Middle frontal gyrus (tissue), 1 donor: ENCODE data around the gene WDSUB1.
A peak's percentile ranks its signal among the peaks of the same experiment; 100 is the strongest.

ENCODE experiments used
- DNase-seq: peaks from one replicate; pipeline ENCODE4 v3.0.0-alpha.2; 2015; ENCODE audit warnings: low spot score; ENCODE audit errors: extremely low spot score

WDSUB1 gene

GRCh38 chr2:159285929-159286708 is at the start of gene WDSUB1:
Gene WDSUB1 (minus strand): TSS chr2:159286703. CDS start chr2:159283069, 3,634 bp downstream.
- DNase-seq, result peak; percentile 13

DNA sequence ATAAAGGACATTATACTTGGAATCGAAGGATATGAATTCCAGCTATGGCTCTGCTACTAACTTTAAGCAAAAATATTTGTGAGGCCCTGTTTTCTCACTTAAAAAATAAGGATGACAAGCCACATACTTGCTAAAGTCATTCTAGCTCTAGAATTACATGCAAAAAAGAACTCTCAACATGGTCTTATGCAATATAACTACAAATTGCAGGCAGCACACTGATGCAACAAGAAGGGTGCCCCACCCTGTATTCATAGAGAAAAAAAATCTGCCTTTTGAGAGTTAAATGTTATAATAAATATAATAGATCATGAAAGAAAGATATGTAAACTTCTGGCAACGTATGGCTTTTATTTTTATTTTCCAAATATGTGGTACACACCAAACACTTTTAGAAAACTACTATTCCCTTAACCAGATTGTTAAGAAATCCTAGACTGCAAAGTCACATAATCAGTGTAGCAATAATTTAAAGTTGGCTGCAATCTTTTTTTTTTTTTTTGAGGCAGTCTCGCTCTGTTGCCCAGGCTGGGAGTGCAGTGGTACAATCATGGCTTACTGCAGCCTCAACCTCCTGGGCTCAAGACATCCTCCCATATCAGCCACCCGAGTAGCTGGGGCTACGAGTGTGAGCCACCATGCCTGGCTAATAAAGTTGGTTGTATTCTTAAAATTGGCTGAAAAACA is 40.2 kb upstream of the WDSUB1 start:
- no peak for DNase-seq

- no peak for DNase-seq
These were observed 35.9 kb upstream of the WDSUB1 start for GRCh38 chr2:159322419-159322818.

- no peak for DNase-seq
These were observed 31.0 kb upstream of the WDSUB1 start for GRCh38 chr2:159317392-159318088.

DNA sequence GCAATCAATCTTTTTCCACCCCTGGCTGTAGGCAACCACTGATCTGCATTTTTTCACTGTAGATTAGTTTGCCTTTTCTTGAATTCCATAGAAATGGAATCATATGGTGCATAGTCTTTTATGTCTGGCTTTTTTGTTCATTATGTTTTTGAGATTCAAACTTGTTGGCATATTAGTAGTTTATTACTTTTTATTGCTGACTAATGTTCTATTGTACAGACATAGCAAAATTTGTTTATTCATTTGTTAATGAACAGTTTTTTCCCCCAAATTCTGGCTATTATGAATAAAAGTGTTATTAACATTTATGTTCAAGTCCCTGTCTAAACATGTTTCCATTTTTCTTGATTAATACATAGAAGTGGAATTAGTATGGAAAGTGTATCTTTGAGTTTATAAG is 21.4 kb upstream of the WDSUB1 start:
- DNase-seq, result no peak

DNA sequence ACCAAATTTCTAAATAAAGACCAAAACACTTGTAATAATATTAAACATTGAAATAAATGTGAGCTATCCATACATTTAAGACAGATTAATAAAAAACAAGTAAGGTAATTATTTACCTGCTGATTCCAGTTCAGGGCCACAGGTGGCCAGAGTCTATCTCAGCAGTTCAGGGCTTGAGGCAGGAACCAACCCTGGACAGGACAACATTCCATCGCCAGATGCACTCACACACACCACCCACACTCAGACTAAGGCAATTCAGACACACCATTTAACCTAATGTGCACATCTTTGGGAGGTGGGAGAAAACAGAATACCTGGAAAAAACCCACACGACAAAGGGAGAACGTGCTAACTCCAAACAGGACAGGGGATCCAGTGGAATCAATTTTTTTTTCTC is 14.1 kb upstream of the WDSUB1 start:
- no peak for DNase-seq

DNA sequence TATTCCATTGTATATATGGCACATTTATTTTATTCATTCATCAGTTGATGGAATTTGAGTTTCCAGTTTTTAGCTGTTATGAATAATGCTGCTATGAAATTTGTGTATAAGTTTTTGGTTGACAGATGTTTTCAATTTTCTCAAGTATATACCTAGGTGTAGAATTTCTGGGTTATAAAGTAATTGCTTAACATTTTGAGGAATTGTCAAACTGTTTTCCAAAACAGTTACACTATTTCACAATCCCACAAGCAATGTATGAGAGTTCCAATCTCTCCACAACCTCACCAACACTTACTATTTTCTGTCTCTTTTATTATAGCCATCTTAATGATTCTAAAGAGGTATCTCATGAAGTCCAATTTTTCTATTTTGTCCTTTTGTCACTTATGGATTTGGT is 12.5 kb upstream of the WDSUB1 start:
- DNase-seq, result no peak

DNA sequence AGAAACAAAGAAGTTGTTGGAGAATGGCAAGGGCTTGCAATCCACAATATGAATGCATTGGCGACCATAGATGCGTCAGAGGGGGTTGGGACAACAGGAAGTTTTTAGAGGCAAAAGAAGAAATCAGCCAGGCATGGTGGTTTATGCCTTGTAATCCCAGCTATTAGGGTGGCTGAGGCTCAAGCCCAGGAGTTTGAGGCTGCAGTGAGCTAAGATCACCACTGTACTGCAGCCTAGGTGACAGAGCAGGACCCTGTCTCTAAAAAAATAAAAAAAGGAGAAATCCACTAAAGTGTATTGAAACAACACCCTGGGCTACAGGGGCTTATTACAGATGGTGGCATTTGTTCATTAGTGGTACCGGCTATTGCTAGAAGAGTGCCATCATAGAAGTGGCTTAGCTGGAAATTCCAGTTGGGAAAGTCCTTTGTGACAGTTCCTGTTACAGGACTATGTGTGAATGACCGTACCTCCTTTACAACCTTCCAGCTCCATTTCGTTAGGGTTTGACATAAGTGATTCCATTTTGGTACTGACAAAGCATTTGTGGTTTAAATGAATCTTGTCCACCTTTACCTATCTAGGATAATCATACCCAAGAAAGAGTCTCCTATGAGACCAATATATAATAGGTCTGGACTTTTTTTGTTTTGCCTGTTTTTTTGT is 10.7 kb upstream of the WDSUB1 start:
- no peak for DNase-seq

DNA sequence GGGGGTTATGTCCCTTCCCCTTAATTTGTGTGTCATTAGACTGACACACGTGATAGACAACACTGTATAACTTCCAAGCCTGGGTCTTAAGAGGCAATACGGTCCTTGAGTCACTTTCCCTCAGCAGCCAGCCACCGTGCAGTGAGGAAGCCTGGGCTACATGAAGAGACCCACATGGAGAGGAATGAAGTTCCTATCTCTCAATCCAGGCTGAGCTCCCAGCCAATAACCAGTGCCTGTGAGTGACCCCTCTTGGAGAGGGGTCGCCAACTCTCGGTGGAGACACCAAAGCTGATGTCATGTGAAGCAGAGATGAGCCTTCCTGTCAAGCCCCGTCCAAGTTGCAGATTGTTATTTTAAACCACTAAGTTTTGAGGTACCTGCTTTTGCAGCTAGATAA is 5.7 kb upstream of the WDSUB1 start:
- DNase-seq, result no peak

DNA sequence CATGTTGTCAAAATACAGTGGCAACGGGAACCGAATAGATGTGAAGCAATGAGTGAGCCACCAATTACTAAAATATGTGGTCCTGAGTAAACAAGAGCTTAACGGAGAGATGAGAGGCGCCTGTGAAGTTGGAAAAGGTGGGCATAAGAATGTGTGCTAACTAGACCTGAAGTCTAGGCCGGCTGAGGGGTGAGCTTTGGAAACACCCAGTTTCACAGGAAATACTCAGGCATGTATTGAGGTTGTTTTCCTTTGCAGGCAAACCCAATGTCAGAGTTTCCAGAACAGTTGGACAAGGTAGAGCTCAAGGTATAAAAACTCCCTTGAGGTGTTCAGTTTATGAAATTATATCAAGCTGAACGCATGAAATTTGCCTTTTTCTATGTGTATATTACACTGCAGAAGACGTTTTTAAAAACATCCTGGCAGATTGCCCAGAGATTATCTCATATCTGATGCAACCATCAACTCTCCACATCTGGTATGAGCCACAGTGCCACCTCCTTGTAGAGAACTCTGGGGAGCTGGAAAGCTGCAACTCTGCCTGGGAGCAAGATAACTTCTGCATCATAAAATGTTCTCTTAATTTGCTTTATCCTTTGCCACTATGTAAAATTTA is 3.9 kb upstream of the WDSUB1 start:
- no peak for DNase-seq

GRCh38 chr2:159287733-159288132 is 1.2 kb upstream of the WDSUB1 start:
- no peak for DNase-seq

DNA sequence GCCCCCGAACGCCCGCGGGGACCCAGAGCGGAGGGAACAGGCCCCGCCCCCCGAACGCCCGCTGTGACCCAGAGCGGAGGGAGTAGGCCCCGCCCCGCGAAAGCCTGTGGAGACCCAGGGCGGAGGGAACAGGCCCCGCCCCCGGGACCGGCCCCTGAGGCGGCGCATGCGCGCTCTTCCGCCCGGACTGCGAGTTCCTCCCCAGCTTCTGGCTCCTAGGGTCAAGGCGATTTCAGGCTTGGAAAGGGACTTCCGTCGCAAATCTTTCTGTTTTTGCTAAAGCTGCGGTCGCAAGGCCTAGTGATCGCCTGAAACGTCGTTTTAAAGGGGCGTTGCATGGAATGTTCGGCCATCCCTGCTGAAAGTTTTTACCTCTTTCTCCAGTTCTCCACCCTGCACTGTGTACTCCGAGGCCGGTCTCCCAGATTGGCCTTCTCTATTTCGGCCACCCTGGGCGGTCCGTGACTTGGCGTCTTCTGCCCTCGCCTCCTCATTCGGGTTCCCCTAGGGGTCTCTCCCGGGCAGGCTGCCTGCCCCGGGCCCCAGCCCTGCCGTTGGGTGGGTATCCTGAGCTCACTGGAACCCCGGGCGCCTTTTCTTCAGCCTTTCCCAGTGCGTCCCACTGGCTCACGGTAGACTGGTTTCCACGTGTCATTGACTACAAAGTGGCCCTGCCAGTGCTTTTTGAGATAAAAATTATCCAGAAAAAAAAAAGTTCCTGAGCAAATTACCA is 372 bp upstream of the WDSUB1 start:
- peak; percentile 93 for DNase-seq

DNA sequence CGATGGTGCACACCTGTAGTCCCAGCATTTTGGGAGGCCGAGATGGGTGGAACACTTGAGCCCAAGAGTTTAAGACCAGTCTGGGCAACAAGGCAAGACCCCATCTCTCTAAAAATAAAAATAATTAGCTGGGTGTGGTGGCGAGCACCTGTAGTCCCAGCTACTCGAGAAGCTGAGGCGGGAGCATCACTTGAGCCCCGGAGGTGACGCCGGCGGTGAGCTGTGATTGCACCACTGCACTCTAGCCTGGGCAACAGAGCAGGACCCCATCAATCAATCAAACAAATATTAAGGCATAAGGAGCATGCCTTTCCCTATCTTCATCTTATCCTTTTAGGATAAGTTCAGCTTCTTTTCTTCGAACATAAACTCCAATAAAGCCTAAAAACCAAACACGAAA is 1.1 kb downstream of the WDSUB1 start:
- DNase-seq, result no peak

- no peak for DNase-seq
These were observed 3.0 kb downstream of the WDSUB1 start for GRCh38 chr2:159283529-159283928.

GRCh38 chr2:159281002-159281401 is 5.5 kb downstream of the WDSUB1 start:
- DNase-seq, result no peak

DNA sequence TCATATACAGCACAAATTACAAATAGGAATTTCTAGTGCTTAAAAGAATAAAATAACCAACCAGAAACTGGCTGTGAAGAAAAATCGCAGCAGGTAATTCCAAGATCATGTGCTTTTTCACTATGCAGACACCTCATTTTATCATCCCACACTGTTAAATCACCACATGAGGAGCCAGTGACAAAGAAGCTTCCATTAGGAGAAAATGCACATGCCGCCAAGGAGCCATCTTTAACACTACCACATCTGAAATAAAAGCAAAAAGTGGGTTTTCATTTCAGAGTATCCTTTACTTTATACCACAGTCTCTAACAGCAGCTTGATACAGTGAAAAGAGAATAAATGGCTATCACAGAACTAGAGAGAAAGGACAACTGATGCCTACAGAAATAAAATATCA is 6.8 kb downstream of the WDSUB1 start:
- no peak for DNase-seq

- no peak for DNase-seq
These were observed 11.4 kb downstream of the WDSUB1 start for GRCh38 chr2:159275111-159275510.

- no peak for DNase-seq
These were observed 14.3 kb downstream of the WDSUB1 start for GRCh38 chr2:159272156-159272555.

GRCh38 chr2:159270744-159271379 is 15.6 kb downstream of the WDSUB1 start:
- no peak for DNase-seq

DNA sequence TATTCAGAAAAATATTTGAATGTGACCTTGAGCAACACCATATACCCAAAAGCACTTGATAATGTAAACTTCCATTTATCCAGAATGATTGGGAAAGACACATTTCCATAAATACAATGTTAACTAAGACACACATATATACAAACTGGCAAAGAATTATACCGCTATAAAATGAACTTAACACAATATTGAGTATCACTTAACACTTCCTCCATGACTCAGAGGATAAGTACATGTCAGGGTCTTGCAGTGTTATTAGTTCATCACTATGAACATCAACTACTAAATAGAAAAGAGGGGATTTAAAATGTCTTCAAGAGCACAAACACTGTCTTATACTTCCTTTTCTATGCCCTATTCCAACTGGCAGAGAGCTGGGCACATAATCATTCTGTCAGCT is 18.6 kb downstream of the WDSUB1 start:
- DNase-seq, result no peak
